Astrocyte (in vitro differentiated cells and primary cell): ENCODE measurements around the gene HBA2.
"Not testable (repeated sequence)": the region's sequence is repeated elsewhere in the genome, so short reads cannot be mapped to it uniquely, and the experiment has no call there.

ENCODE experiments used
- CTCF ChIP-seq: IDR thresholded peaks from 2 replicates; pipeline ENCODE4 v1.5.1; 2011; ENCODE audit warnings: low read depth, mild to moderate bottlenecking, inconsistent platforms, low read length, moderate library complexity; ENCODE audit not compliant: insufficient read depth
- EZH2 ChIP-seq: IDR thresholded peaks from 2 replicates; pipeline ENCODE4 v1.6.1; 2012; ENCODE audit warnings: mild to moderate bottlenecking, low read length, inconsistent platforms; ENCODE audit not compliant: insufficient read depth

- TF ChIP-seq CTCF, EZH2: not testable (repeated sequence)
These were observed 48.9 kb upstream of the HBA2 start for GRCh38 chr16:123558-124350.
